GM20431 (cell line): ENCODE data around the gene SPEM2.

ENCODE experiments used
- in situ Hi-C: fragments of 300-500 bp; cut with MseI, MboI; formaldehyde crosslinking; loops from one replicate; pipeline ENCODE4 v1.15.0; 2020; ENCODE audit warnings: low sequenced_read_pairs; ENCODE audit not compliant: unreplicated experiment

Gene SPEM2

DNA sequence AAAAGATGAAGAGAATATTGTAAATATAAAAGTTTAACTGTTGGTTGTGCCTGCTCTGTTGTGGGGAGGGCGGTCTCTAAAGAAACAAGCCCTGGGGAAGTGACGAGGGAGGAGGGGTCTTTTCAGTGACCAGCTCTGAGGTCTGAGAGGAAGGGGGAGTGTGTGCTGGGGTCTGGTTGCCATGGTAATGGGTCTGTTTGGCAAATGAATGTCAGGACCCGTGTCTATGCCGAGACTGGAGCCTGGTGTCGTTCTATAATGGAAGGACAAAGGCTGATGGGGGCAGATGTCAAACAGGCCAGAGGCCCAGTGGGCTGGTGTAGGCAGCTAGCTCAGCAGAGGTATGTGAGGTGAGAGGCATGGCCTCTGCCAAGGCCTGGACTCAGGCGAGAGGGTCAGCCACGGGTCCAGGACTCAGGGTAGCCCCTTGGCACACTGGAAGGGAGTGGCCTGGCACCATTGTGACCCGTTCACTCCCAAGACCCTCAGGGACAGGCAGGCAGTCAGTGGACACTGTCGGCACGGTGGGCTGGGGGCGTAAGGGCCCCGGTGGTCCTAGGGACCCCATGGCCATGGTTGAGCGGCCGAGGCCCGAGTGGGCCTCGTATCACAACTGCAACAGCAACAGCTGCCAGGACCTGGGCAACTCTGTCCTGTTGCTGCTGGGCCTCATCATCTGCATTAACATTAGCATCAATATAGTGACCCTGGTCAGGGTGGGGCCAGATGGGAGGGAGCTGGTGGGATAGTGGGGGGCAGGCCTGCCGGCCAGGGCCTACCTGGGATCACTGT lies 5.4 kb upstream of the SPEM2 start, which contains the start of gene SPEM1:
TSS of gene SPEM1 (plus strand) at position 506 of the 792 bp plus-strand sequence. CDS start at position 567, 61 bp downstream.
- in situ Hi-C loops, result no loop called here

DNA sequence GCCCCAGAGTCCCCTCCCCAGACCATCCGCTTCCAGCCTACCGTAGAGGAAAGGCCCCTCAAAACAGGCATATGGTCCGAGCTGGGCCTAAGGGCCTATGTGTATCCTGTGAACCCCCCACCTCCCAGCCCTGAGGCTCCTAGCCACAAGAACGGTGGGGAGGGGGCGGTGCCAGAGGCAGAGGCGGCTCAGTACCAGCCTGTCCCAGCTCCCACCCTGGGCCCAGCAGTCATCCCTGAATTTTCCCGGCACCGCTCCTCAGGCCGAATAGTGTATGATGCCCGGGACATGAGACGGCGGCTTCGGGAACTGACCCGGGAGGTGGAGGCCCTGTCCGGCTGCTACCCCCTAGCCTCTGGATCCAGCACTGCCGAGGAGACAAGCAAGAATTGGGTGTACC lies 4.2 kb upstream of the SPEM2 start:
- in situ Hi-C loops, result no loop called here

DNA sequence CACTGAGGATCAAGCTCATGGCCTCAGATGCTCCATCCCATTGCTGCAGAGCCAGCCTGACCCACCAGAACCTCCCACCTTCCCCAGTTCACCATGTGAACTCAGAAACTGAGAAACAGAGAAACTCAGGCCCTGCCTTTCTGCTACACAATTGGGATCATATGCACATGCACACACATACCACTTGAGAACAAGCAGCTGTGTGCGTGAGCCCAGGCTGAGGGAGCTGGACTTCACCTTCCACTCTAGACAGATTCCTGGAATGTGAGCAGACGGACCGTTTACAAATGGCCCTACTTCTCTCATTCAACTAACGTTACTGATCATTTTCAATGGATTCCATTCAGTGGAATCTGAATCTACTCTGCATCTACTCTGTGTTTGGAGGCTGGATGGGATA lies 1.7 kb upstream of the SPEM2 start:
- in situ Hi-C loops, result no loop called here

DNA sequence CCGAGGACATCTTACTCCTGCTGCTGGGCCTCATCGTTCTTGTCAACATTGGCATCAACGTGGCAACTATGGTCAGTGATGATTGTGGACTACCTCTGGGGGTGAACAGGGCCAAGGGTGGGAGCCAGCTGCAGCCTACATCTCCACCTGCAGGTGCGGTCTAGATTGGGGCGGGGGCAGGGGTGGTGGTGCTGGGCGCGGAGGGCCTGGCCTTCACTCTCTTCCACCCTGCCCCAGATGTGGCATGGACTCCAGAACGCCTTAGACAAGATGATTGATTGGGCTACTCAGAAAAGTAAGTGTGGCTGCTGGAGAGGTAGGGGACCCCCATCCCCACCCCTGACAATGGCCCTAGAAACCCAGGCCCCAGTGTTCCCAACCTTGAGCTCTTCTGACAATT lies 340 bp downstream of the SPEM2 start:
- in situ Hi-C loops, result no loop called here

DNA sequence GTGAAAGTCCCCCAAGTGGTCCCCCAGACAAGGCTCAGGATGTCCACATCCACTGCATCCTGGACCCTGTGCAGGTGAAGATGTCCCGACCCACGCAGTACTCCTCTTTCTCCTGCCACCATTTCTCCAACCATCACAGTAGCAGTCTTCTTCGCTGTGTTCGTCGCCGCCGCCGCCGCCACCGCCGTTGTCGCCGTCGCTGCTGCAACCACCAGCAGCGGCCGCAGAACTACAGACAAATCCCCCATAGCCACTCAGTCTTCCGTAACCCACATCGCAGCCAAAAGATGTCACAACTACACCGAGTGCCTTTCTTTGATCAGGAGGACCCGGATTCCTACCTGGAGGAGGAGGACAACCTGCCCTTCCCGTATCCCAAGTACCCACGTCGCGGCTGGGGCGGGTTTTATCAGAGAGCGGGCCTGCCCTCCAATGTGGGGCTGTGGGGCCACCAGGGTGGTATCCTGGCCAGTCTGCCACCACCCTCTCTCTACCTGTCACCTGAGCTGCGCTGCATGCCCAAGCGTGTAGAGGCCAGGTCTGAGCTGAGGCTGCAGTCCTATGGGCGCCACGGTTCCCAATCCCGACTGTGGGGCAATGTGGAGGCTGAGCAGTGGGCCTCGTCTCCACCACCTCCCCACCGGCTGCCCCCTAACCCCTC lies 917 bp downstream of the SPEM2 start:
- in situ Hi-C loops, result no loop called here

DNA sequence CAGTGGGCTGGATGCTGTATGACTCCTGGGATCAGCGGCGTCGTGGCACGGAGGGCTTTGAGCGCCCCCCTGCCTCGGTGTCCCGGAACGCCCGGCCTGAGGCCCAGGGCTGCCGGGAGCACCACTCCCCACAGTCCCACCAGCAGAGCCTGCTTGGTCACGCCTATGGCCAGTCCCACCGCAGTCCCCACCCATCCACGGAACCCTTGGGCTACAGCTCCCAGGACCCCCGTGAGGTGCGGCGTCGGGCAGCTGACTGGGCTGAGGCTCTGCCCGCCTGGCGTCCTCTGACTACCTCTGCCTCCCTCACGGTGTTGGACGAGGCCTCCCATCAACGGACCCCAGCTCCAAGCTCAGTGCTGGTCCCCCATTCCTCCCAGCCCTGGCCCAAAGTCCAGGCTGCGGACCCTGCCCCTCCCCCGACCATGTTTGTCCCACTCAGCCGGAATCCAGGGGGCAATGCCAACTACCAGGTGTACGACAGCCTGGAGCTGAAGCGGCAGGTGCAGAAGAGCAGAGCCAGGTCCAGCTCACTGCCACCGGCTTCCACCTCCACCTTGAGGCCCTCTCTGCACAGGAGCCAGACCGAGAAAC lies 1.6 kb downstream of the SPEM2 start:
- in situ Hi-C loops, result no loop called here

DNA sequence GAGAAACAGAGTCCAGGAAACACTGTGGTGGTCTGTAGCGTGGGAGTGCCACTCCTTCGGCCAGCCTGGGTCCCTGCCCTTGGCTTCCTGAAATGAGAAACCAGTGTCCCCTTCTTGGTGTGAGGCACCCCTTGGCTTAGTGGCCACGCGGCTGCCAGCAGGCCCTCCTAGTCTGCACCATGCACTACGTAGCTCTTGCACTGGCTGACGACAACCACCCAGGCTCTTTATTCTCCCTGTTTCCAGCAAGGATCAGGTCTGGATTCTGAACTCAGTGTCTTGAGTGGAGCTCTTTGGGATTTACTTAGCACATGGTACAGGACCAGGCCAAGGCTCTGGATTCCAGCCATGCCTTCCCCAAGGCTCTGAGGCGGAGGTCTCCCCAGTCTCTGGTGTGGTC lies 2.1 kb downstream of the SPEM2 start:
- in situ Hi-C loops, result no loop called here

DNA sequence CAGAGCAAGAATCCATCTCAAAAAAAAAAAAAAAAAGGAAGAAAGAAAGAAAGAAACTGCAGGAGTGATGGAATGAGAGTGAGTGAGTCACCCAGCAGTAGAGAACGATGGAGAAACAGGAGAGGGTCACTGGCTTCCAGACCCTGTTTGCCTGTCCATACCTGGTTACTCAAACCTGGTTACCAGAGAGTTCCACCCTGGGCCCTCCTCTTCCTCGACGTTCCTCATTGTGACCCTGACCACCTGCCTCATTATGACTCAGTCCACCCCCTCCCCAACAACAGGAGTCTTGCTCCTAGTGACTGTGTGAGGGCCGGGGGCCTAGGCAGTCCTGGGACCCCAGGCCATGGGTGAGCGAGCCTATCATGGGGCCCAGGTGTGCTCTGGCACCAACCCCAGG lies 3.1 kb downstream of the SPEM2 start, which contains the start of gene SPEM3:
TSS of gene SPEM3 (plus strand) at position 301 of the 400 bp plus-strand sequence. CDS start at position 347, 46 bp downstream.
- in situ Hi-C loops, result no loop called here

DNA sequence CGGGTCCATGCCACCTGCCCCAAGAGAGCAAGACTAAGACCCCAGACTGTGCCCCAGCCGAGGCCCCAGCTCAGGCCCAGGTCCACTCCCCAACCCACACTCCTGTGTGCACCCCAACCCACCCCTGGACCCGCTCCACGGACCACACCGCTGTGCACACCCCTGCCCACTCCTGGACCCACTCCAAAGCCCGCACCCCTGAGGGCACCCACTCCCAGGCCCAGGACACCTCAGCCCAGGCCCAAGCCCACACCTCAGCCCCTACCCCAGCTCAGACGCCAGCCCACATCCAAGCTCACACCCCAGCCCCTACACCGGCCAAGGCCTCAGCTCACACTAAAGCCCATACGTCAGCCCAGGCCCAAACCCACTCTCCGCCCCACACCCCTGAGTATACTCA lies 4.3 kb downstream of the SPEM2 start:
- in situ Hi-C loops, result no loop called here

DNA sequence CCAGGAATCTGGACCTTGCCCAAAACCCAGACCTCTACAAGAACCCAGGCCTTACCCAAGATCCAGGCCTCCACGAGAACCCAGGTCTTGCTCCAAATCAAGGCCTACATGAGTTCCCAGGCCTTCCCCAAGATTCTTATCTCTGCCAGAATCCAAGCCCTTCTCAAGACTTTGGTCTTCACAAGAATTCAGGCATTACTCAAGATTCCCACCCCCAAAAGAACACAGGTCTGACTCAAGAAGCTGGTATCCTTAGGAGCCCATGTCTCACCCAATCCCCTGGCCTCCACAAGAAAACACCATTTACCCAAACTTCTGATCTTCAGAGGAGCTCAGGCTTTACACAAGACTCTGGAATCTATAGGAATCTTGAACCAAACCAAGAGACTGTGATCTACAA lies 5.8 kb downstream of the SPEM2 start:
- in situ Hi-C loops, result no loop called here

DNA sequence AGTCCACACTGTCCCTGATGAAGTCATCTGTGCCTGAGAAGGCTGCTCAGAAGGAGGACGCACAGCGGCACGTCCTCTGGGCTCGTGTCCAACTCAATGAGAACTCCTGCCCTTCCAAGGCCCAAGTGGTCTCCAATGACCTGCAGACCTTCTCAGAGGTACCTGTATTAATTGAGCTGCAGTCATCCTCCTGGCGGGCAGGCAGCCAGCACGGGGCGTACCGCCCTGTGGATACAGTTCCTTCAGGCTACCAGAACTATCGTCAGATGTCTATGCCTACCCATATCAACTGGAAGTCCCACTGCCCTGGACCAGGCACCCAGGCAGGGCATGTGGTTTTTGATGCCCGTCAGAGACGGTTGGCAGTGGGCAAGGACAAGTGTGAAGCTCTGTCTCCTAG lies 6.9 kb downstream of the SPEM2 start:
- in situ Hi-C loops, result no loop called here

DNA sequence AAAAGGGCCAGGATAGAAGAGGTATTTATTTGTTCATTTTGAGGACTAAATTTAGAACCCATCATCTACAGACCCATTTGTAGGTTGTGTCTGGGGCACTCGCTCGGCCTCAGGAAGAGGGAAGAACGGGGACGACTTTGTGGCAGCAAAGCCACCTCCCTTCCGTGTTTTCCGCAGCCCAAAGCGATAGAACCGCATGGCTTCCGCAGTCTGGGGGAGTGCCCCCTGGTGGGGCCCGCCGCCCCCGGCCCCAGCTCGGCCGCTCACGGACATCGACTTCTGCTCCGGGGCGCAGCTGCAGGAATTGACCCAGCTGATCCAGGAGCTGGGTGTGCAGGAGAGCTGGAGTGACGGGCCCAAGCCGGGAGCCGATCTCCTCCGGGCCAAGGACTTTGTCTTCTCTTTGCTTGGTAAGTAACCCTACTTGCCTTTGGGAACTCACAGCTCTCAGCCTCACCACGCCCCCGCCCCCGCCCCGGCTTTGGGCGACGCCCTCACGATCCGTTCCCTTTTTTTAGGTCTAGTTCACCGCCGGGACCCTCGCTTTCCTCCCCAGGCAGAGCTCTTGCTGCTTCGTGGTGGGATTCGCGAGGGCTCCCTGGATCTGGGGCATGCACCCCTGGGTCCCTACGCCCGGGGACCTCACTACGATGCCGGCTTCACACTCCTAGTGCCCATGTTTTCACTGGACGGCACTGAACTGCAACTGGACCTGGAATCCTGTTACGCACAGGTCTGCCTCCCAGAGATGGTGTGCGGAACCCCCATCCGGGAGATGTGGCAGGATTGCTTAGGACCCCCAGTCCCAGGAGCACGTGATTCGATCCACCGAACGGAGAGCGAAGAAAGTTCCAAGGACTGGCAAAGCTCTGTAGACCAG lies 10.5 kb downstream of the SPEM2 start:
- in situ Hi-C loops, result no loop called here

DNA sequence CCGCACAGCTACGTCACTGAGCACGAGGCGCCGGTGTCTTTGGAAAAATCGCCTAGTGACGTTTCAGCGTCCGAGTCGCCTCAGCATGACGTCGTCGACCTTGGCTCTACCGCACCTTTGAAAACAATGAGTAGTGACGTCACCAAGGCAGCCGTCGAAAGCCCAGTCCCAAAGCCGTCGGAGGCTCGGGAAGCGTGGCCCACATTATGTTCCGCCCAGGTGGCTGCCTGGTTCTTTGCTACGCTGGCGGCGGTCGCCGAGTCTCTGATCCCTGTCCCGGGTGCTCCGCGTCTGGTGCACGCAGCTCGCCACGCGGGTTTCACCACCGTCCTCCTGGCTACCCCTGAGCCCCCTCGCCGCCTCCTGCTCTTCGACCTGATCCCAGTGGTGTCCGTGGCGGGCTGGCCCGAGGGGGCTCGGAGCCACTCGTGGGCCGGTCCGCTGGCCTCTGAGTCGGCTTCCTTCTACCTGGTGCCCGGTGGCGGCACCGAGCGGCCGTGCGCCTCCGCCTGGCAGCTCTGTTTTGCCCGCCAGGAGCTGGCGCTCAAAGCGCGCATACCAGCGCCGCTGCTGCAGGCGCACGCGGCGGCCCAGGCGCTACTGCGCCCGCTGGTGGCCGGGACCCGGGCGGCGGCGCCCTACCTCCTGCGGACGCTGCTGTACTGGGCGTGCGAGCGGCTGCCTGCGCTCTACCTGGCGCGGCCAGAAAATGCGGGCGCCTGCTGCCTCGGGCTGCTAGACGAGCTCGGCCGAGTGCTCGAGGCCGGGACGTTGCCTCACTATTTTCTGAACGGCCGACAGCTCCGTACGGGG lies 11.3 kb downstream of the SPEM2 start:
- in situ Hi-C loops, result no loop called here

DNA sequence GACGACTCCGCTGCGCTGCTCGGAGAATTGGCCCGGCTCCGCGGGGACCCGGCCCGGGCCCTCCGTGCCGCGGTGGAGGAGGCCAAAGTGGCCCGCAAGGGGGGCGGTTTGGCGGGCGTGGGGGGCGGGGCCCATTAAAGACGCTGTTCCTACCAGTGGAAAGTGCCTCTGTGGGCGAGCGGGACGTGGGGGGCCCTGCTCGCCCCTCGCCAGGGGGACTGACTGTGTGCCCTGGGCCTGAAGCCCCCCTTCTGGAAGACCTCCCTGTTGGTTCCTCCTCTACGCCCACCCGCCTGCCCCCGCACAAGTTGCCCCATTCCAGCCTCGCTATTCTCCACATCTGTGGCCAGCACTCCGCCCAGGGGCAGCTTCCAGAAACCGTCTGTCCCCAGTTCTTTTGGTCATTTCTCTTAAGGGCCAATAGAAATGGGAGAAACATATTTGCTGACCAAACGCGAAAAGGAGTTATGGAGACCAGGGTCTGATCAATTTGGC lies 12.0 kb downstream of the SPEM2 start:
- in situ Hi-C loops, result no loop called here

DNA sequence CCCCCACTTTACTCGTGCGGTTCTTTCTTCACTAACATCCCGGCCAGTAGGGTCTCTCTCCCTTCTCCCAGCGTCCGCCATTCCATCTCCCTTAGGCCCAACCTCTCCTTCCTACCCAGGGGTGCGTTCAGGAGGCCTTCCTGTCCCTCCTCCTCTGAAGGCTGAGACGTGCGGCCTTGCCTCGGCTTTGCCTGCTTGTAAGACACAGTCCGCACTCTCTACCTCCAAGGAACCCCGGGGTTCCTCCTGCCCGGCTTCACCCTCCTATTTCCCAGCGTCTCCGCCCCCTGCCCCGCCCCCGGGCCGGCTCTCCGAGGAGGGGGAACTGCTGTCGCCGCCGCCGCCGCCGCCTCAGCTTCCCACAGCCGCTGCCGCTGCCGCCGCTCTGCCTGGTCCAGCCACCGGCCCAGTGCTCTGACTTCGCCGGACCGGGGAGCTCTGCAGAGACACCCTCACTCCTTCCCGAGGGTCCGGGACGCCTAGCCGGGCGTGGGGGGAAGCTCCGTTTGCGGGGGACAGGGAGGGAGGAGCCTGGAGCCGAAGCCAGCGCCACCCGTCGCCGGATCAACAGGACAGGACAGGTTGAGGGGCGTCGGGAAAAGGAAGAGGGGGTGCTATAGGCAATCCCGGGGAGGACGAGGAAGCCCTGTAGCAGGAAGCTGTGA lies 12.7 kb downstream of the SPEM2 start:
- in situ Hi-C loops, result no loop called here

DNA sequence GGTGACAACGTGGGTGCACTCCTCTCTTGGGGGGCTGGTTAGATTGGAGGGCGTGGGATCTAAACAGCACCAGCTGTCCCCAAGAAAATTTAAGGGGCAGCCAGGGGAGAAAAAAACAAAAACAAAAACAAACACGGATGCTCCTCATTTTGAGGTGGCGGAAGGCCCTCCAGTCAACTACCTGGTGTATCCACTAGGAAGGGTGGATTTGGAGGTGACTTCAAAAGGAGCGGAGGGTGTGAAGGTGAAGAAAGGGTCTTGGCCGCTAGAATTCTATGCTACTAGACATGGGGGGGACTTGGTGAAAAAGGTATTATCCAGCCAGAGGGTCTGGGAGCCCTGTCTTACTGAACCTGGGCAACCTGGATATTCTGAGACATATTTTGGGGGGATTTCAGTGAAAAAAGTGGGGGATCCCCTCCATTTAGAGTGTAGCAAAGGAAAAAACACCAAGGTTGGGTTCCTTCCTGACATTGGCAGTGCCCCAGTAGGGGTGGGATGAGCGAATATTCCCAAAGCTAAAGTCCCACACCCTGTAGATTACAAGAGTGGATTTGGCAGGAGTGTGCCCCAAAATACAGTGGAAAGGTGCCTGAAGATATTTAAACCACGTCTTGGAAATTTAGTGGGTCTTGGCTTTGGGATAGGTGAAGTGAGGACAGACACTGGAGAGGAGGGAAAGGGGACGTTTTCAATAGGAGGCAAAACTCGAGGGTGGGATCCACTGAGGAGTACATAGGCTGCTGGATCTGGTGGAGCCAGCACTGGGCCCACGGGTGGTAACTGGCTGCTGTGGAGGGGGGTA lies 13.4 kb downstream of the SPEM2 start:
- in situ Hi-C loops, result no loop called here

DNA sequence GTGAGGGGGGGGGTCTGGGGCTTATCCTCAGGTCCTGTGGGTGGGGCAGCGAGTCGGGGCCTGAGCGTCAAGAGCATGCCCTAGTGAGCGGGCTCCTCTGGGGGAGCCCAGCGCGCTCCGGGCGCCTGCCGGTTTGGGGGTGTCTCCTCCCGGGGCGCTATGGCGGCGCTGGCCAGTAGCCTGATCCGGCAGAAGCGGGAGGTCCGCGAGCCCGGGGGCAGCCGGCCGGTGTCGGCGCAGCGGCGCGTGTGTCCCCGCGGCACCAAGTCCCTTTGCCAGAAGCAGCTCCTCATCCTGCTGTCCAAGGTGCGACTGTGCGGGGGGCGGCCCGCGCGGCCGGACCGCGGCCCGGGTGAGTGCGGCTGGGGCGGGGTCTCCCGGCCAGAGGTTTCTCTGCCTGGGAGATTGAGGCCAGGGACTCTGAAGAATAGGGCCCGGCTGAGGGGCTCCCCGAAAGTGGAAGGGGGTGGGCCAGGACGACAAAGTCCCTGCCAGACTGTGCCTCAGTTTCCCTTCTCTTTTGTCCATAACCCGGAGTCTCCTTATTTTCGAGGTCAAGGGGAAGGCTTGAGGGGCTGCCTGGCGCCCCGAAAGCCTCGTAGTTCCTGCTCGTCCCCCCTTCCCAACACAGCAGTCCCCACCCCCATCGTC lies 14.2 kb downstream of the SPEM2 start, which contains the start of gene FGF11:
TSS of gene FGF11 (plus strand) at position 51 of the 651 bp plus-strand sequence. CDS start at position 160, 109 bp downstream.
- in situ Hi-C loops, result no loop called here
